Osteocyte (in vitro differentiated cells): ENCODE data around the gene ERCC2. TPM values are rescaled to one million over a fixed set of nuclear protein-coding genes. Genes with fewer than 3 reads are reported as not detected.
A peak's percentile ranks its signal among the peaks of the same experiment; 100 is the strongest.

Source experiments
- DNase-seq: peaks from one replicate; pipeline ENCODE4 v3.0.0; 2021; ENCODE audit warnings: mixed read lengths; ENCODE audit not compliant: unreplicated experiment; ENCODE audit errors: extremely low spot score
- H3K27ac Mint-ChIP-seq: one replicate; pipeline ENCODE4 v1.8.0; 2021; ENCODE audit warnings: mild to moderate bottlenecking, mixed read lengths; ENCODE audit not compliant: unreplicated experiment
- H3K27me3 Mint-ChIP-seq: one replicate; pipeline ENCODE4 v1.8.0; 2021; ENCODE audit warnings: mixed read lengths; ENCODE audit not compliant: unreplicated experiment
- H3K36me3 Mint-ChIP-seq: one replicate; pipeline ENCODE4 v1.8.0; 2021; ENCODE audit warnings: mixed read lengths; ENCODE audit not compliant: unreplicated experiment
- H3K4me1 Mint-ChIP-seq: one replicate; pipeline ENCODE4 v1.8.0; 2021; ENCODE audit warnings: mixed read lengths; ENCODE audit not compliant: unreplicated experiment
- H3K4me3 Mint-ChIP-seq: one replicate; pipeline ENCODE4 v1.8.0; 2021; ENCODE audit warnings: mild to moderate bottlenecking, moderate library complexity, mixed read lengths; ENCODE audit not compliant: unreplicated experiment
- H3K9me3 Mint-ChIP-seq: one replicate; pipeline ENCODE4 v1.8.0; 2021; ENCODE audit warnings: mixed read lengths; ENCODE audit not compliant: unreplicated experiment
- CTCF ChIP-seq: fragments of 200-600 bp; sonication (generic); IDR thresholded peaks from 2 replicates; pipeline ENCODE4 v1.5.0; 2021; ENCODE audit warnings: antibody characterized with exemption, mild to moderate bottlenecking, moderate library complexity
- total RNA-seq: library from RNA; stranded (reverse); gene quantifications from 2 replicates; pipeline ENCODE4 v1.2.1, GENCODE V29; 2021

The ERCC2 gene
- total RNA-seq, 1 donor from 2014 or later, result 32.7 TPM

GRCh38 chr19:45404557-45405434, 34.4 kb upstream of the ERCC2 start, which contains the start of gene PPP1R13L:
Gene PPP1R13L, minus strand, starts transcription at chr19:45405069. Its CDS starts 6,751 bp downstream, at chr19:45398318.
- no peaks in the 10 kb centered on the region for H3K27me3 Mint-ChIP-seq
- peak within 1 kb of the TSS; percentile 95 for H3K27ac Mint-ChIP-seq
- no peak for TF ChIP-seq CTCF
- H3K4me3 Mint-ChIP-seq, result peak within 1 kb of the TSS; percentile 97
- H3K36me3 Mint-ChIP-seq, result peaks cover 4% of the 10 kb centered on the region
- peaks cover 51% of the 10 kb centered on the region for H3K4me1 Mint-ChIP-seq
- no peaks in the 10 kb centered on the region for H3K9me3 Mint-ChIP-seq
- DNase-seq, result peak; percentile 90

GRCh38 chr19:45403781-45404556, 33.6 kb upstream of the ERCC2 start:
- H3K4me1 Mint-ChIP-seq, result peaks cover 51% of the 10 kb centered on the region
- peak overlapping the region; percentile 95 for H3K27ac Mint-ChIP-seq
- H3K9me3 Mint-ChIP-seq, result no peaks in the 10 kb centered on the region
- TF ChIP-seq CTCF, result peak; percentile 60
- peak overlapping the region; percentile 97 for H3K4me3 Mint-ChIP-seq
- no peaks in the 10 kb centered on the region for H3K27me3 Mint-ChIP-seq
- no peak for DNase-seq
- peaks cover 1% of the 10 kb centered on the region for H3K36me3 Mint-ChIP-seq

- TF ChIP-seq CTCF, result no peak
- Mint-ChIP-seq H3K36me3 (no peaks in the 10 kb centered on the region), H3K4me3 (peak overlapping the region; percentile 97), H3K27ac (peak overlapping the region; percentile 95), H3K4me1 (peaks cover 52% of the 10 kb centered on the region), H3K9me3 (no peaks in the 10 kb centered on the region), H3K27me3 (no peaks in the 10 kb centered on the region)
- DNase-seq, result no peak
Measured at GRCh38 chr19:45403272-45403671, 32.9 kb upstream of the ERCC2 start.

GRCh38 chr19:45402298-45403061, 32.1 kb upstream of the ERCC2 start:
- no peak for DNase-seq
- Mint-ChIP-seq H3K27me3 (no peaks in the 10 kb centered on the region), H3K9me3 (no peaks in the 10 kb centered on the region), H3K4me3 (peak overlapping the region; percentile 23), H3K36me3 (no peaks in the 10 kb centered on the region), H3K4me1 (peaks cover 49% of the 10 kb centered on the region), H3K27ac (peak overlapping the region; percentile 95)
- TF ChIP-seq CTCF, result peak; percentile 71
